Epithelial cell of prostate (primary cell): ENCODE results near the gene MAGEF1.

Experiments
- DNase-seq: peaks from one replicate; pipeline ENCODE4 v3.0.0-alpha.2; 2011; ENCODE audit warnings: low read depth, low spot score
- H3K27ac ChIP-seq: fragments of 450-650 bp; 2 replicates; pipeline ENCODE4 v1.5.1; 2017; ENCODE audit warnings: mild to moderate bottlenecking

MAGEF1 gene

DNA sequence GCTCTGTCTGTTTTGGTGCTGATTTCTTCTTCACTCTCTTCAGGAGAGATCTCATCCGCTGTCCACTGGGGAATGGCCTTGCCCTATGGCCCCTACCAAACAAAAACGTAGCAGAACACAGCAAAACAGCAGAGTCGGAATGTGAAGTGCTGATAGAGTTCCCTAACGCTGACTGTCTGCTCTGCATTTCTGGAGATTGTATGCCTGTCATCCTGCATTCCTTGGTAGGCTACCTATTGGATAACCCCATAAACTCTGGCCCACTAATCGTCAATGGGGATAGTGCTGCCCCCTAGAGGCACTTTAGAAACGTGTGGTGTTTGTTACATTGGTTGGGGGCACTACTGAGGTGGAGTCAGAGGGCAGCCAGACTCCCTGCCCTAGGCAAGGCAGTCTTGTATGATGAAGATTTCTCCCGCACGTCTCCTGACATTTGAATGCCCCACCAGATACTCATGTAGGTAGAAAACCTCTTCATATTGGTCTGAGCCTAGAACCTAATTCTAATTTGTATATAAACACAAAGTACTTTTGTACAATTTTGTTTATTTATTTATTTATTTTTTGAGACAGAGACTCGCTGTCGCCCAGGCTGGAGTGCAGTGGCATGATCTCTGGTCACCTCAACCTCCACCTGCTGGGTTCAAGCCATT lies 15.6 kb upstream of the MAGEF1 start:
- no peak overlapping the region for H3K27ac ChIP-seq
- no peak for DNase-seq

DNA sequence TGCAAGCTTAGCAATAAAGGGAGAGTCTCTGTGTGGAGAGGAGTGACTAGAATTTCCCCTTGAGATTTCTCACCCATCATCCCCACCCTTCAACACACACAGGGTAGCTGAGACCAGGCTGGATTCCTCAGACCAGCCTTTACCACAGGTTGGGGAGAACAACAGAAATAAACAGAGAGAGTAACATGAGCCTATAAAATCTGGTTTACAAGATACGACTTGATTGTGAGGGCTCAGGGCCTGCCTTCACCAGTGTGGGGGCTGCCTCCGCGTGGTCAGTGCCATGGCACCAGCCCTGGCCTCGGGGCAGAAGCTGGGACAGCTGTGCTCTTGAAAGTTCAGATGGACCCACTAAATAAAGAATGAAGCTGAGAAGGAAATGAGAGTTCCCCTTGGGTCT lies 14.6 kb upstream of the MAGEF1 start:
- no peak for DNase-seq
- H3K27ac ChIP-seq, result peak overlapping the region; percentile 6

DNA sequence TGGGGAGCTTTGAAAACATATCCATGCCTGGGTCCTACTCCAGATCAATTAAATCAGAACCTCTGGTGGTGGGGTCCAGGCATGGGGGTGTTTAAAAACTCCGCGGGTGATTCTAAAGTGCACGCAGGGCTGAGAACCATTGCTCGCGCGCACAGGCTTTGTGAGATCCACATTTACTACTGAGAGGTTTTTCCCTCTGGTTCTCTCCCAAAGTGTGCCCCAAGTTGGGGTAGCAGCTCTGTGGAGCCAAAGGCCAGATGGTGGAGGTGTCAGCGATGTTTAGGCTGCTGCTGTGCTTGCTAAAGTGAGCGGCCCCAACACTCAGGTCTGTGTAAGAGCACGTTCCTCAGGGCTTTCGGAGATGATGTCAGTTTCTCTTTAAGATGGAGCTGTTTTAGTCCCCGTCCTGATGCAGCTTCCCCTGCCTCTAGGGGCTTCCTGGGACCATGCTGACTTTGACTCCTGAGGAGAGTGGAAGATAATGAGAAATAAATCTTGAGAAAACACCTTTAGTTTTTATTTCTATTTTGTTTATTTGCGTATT lies 13.4 kb upstream of the MAGEF1 start:
- DNase-seq, result no peak

DNA sequence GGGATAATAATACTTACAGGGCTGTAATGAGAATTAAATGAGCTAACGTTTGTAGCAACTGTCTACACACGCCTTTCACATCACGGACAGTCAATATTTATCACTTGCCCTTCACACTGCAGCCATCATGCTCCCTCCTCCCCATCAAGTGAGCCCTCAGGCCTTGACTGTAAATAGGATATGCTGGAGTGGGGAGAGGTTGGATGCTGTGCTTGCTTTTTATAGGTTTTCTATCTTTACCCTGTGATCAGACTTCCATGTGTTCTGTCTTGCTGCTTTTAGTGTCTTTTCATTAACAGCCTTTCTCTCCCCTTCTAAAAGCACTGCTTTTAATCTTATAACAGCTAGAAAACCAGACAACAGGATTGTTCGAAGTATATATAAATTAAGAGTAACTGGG lies 12.8 kb upstream of the MAGEF1 start:
- no peak for DNase-seq

More for the DNA sequence above, 13.4 kb upstream of the MAGEF1 start:
- H3K27ac ChIP-seq, result no peak overlapping the region

DNA sequence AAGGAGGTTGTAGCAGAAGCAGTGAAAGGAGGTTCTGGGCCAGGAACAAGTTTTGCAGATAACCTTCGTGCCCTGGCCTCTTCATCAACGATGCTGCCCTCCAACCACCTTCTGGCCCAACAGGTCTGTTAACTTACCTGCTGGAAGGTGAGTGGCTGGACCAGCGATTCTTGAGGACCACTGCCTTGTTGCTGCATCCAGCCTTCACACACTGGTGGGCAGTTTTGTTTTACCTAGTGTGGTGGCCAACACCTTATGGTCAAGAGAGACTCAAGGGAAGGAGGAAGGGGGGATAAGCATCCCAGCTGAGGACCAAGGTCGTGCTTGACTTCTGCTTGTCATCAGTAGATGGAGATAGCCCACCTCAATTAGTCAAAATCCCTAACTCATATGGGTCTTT lies 7.8 kb upstream of the MAGEF1 start:
- no peak overlapping the region for H3K27ac ChIP-seq
- DNase-seq, result no peak

More for the DNA sequence above, 12.8 kb upstream of the MAGEF1 start:
- no peak overlapping the region for H3K27ac ChIP-seq

DNA sequence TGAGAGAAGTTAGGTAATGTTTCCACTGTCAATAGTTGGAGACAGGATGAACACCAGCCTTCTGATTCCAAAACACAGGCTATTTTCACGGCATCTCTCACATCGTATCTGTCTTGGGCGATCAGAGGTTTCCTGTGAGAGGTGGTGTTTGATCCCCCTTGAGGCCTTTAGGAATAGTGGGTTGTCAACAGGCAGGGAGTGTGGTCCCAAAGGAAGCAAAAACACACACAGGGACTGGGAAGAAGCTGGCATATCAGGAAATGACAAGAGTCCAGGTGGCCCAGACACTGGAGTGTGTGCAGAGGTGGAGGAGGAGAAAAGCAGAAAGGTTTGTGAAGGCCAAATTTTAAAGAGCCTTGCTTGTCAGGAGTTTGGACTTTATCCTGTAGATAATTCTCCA lies 6.6 kb upstream of the MAGEF1 start:
- H3K27ac ChIP-seq, result no peak overlapping the region
- DNase-seq, result no peak

DNA sequence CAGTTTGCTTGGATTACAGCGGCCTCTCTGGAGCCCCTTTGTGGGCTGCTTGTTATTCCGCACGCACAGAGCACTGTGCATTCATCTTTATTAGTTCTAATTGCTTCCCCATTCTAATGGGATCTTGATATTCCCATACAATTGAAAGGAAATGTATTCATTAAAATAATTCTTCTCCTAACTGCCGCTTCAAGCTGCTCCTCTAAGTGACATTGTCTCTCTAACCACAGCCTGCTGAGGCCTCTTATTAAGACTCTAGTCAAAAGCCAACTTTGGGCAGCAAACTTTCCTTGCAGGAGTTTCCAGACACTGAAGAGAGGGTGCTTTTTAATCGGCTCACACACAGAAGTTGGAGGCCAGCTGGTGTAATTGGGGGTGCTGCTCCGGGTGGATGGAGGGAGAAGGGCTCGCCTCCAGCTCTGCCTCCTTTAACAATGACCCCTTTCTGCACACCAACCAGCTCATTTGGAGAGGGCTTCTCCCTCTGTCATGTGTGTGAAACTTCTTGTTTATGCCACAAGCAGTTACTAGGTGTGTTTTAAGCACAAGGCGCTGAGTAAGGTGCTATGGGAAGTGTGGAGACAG lies 5.6 kb upstream of the MAGEF1 start:
- no peak overlapping the region for H3K27ac ChIP-seq

DNA sequence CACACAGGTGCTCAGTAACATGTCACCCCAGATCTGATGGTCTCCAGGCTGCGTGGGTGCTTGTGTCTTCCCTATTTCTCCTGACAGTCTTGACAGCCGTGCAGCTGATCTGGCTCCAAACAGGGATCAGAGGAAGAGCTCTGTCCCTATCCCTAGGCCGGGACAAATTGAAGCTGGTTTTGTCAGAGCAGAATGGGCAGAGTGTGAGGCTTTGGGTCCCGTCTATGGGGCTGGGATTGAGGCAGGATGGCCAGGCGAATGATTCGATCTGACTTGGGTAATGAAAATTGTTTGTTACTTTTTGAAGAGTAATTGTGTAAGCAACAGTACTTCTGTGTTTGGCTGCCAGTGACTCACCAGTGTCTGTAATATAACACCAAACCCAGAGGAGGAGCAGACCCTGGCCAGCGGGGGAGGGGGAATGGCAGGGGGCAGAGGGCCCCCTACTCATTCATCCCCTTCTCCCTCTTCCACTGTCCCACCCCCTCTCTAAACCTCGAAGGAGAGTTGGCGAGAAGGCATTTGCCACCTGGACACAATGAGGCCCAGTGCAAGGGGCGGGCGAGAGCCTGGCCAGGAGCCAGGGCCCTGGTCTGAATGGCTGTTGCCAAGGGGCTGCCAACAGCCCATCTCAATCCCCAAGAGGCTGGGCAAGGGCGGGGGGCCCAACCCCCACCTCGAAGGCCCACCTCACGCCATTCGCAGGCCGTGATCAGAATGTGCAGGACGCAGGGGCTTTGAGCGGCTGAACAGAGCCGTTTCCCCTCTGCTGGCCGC lies 4.9 kb upstream of the MAGEF1 start:
- no peak for DNase-seq
- H3K27ac ChIP-seq, result peak overlapping the region; percentile 16

More for the DNA sequence above, 5.6 kb upstream of the MAGEF1 start:
- no peak for DNase-seq

DNA sequence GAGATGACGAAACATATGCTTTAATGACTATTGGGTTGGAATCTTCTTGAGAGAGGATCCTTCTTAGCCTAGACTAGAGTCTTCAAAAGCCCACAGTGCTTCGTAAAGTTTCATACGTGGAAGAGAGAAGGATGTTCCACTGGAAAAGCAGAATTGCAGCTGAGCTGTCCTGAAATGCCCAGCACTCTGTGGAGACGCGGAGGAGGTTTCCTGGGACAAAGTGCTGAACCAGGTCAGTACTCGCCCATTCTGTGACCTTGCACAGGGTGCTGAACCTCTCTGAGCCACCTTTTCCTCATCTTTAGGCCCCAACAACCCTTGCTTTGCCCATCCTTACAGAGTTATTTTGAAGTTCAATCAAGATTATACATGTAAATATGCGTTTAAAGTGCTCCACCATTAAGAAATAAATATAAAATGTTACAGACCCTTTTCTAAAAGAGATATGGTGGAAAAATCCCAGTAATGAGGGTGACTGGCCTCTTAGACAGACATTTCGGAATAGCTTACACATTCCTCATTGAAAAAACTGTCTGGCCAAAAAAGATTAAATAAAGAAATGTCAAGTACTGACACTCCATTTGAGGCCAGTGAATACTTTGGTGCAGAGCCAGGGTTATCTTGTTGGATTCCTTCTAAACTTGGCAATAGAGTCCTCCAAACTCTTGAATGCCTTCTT lies 4.2 kb upstream of the MAGEF1 start:
- H3K27ac ChIP-seq, result peak overlapping the region; percentile 16
- no peak for DNase-seq

DNA sequence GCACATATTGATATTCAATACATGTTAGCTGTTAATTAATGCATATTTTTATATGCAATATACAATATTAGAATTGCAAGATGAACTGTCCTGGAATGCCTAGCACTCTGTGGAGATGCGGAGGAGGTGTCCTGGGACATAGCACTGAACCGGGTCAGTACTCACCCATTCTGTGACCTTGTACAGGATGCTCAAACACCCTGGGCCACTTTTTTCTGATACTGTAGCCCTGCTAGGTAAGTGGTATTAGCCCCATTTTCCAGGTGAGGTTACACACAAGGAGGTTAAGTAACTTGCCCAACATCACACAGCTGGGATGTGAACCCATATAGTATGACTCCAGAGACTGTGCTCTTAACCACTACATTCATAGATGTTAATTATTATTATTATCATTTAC lies 1.7 kb upstream of the MAGEF1 start:
- H3K27ac ChIP-seq, result peak overlapping the region; percentile 89
- no peak for DNase-seq

DNA sequence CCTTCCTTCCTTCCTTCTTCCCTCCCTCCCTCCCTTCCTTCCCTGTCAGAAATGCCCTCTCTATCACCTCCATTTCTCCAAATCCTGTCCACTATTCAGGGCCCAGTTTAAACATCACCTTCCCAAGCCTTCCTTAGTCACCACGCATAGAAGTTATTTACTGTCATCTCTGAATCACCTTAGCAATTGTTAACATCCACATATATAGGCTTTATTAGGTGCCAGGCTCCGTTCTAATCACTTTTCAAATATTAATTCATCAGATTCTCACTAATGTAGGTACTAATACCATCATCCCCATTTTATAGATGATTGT lies 1.1 kb upstream of the MAGEF1 start:
- no peak for DNase-seq
- H3K27ac ChIP-seq, result peak overlapping the region; percentile 89

DNA sequence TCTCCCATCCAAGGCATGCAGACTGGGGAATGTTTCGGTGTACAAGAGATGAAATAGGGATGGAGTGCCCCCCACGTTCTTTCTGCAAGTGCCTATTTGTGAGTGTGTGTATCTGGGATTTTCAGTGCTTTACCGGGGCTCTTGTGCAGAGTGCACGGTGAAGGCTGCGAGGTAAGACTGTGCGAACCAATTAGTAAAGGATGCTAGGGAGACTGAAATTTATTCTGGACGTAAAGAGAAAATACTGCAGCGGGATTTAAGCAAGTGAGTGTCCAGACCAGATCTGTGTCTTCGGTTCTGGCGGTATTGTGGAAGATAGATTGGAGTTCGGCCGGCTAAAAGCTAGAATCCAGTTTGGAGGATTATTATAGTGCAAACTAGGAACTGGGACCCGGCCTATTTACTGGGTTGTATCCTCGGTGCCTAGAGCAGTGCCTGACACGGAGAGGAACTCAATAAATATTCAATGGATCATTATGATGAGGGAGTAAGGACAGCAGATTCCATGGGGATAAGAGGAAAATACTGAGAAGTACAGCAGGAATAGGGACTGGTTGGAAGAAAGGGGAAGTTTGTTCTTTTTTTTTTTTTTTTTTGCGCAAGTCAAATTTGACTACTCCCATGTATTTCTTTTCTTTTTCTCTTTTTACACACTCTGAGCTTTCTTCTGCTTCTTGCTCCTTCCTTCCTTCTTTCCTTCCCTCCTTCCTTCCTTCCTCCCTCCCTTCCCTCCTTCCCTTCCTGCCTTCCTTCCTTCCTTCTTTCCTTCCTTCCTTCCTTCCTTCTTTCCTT lies 580 bp upstream of the MAGEF1 start:
- H3K27ac ChIP-seq, result peak overlapping the region; percentile 89

DNA sequence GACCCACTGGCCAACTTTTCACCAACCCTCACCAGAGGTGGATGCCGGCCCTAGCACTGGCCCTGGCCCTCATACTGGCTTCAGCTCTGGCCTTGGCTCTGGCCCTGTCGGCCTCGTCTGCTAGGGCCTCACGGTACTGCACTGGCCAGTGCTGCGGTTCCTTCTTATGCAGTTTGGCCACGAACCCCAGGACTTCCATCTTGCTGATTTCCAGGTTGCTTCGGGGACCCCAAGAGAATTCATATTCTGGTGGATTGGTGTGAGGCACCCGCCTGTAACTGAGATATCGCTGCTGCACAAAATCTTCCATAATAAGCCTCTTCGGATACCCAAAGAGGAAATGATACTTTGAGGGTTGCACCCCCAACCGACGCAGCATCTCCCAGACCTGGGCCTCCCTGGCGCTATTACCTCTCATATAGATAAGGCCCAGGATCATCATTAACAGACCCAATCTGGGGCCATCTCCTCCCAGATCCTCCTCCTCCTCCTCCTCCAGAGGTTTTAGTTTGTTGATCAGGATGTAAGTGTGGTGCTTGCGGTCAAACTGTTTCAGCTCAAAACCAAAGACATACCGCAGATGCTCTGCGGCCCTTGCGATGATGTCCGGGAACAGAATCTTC lies 883 bp downstream of the MAGEF1 start:
- peak overlapping the region; percentile 89 for H3K27ac ChIP-seq
- DNase-seq, result no peak

More for the DNA sequence above, 580 bp upstream of the MAGEF1 start:
- no peak for DNase-seq

DNA sequence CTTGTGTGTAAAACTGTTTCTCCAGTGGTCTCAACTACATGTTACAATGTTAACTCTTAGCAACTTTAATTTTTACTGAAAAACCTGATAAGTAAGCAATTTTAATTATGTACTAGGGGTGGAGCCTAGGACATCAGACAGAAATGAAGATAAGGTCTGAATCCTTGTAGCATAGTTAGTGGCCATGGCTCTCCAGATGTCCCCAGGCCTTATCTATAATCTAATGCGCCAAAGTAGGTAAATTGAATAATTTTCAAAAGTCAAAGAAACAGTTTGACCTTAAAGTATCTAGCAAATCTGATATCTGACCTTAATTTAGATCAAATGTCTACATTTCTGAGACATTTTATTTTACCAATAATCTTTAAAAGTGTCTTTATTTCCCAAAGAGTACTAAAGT lies 8.2 kb downstream of the MAGEF1 start:
- no peak for DNase-seq
- no peak overlapping the region for H3K27ac ChIP-seq

DNA sequence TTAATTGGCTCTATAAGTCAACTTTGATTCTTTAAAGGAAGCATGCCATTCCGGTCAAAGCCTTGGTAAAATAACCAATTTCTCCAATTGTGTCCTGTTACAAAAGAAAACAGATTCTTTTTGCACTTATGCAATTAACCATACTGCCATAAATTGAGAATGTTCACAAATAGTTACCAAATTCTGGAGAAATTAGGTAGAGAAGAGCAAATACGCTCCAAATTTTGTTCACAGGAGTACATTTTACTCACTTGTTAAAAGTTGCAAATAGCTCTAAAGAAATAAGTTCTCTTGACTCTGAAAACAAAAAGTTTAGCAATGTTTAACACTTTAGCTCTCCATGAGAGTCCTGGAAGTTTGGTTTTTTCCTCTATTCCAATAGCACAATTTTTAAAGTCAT lies 11.1 kb downstream of the MAGEF1 start:
- H3K27ac ChIP-seq, result no peak overlapping the region
- DNase-seq, result no peak

DNA sequence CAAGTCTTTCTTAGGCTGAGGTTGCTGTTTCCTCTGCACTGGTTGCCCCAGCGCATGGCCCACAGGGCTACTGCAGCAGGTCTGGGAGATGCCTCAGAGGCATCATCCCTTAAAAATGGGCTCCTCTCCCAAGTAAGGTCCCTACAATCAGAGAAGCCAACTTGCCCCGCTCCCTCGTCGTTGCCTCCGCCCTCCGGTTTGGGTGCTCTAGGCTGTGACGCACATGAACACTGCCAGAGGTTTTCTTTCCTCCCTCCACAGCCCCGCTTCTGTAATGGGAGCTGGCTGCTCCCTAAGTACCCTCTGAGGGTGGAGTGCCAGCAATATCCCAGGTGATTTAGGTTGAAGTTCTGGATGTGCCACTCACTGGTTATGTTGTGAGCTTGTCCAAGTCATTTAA lies 14.0 kb downstream of the MAGEF1 start:
- no peak for DNase-seq
- no peak overlapping the region for H3K27ac ChIP-seq

DNA sequence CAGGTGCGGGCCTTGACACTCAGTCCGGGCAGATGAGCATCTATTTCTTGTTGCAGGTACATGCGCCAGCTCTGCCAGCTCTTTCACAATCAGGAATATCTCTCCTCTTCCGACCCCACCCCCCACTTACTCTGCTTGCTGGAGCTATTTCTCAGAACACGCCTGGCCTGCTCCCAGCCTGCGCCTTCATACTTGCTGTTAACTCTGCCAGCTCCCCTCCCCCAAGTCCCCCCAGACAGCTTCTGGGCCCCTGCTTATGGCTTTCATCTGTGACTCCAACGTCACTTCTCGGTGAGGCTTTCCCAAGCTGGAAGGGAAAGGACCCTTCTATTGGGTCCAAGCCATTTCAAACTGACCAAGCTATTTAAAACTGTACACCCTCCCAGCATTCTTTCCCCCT lies 15.2 kb downstream of the MAGEF1 start:
- DNase-seq, result no peak
- no peak overlapping the region for H3K27ac ChIP-seq

DNA sequence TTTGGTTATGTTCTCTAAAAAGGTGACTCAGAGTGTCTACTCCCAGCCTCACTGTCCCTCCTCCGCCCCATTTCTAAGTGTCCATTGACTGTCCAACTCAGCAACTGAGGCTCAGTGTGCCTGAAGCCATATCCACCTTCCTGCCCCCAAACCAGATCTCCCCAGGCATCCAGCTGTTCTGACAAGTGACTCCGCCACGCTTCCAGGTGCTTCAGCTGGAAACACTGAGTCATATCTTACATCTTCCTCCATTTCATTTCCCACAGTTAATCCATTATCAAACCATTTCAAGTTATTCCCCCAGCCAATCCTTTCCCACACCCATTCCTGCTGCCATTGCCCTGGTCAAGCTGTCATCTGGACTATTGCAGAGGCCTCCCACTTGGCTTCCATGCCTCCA lies 17.1 kb downstream of the MAGEF1 start:
- H3K27ac ChIP-seq, result no peak overlapping the region
- DNase-seq, result no peak

DNA sequence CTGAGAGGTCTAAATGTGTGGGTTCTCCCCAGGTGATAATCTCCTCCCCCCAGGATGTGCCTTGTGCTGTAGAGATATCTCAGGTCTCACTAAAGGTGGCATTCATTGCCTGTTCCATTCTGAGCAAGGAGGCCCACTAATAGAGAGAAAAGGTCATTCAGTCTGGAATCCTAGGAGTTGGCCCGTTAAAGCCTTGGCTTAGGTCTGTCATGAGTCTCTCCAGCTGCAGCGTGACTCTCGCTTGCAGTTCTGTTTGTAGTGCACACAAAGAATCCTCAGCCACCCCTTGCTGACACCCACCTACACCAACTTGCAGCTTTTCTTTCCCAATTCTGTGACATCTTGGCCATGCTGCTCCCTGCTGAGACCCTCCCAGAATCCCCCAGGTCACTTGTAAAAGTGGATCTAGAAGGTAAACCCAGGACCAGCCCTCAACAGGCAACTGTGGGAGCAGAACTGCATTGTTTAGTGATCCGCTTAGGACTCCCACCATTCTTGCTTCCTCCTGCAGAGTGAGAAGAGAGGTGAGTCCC lies 17.7 kb downstream of the MAGEF1 start:
- no peak for DNase-seq
- no peak overlapping the region for H3K27ac ChIP-seq
